CD4-positive, alpha-beta T cell (primary cell): ENCODE data around the gene CFAP61. TPM values are rescaled to one million over a fixed set of nuclear protein-coding genes. Genes with fewer than 3 reads are reported as not detected.

Source experiments
- ATAC-seq: fragments of 200-7000 bp; cut with Tn5 transposase; one replicate; pipeline ENCODE4 v1.10.0; 2022; ENCODE audit warnings: mild to moderate bottlenecking; ENCODE audit not compliant: poor library complexity
- CTCF ChIA-PET: fragments of 350-600 bp; sonication (Branson Sonifier 250); formaldehyde crosslinking; loops from one replicate; lab custom pipeline; 2021; ENCODE audit warnings: antibody characterized with exemption, inconsistent platforms; lab: Charles Lee
- POLR2A ChIA-PET: fragments of 350-600 bp; sonication (Branson Sonifier 250); formaldehyde crosslinking; loops from one replicate; lab custom pipeline; 2021; ENCODE audit warnings: antibody characterized with exemption, inconsistent platforms; lab: Charles Lee
- DNase-seq, 14 experiments: peaks; one replicate each; pipeline ENCODE4 v3.0.0-alpha.2; 2013 to 2020; ENCODE audit warnings: mixed read lengths in 2 of 14
- H3K27ac ChIP-seq, 2 donors: one replicate each; pipeline versions ENCODE4 v1.5.1 to v1.7.0; 2013; ENCODE audit warnings: low read length in 2 of 2, low read depth in 1 of 2, mild to moderate bottlenecking in 1 of 2
- H3K27me3 ChIP-seq, 2 experiments: 1 replicate in 1 of 2; 2 replicates in 1 of 2; pipeline versions ENCODE4 v1.6.1 to v1.7.0; 2013; ENCODE audit warnings: low read length in 2 of 2, control low read depth in 1 of 2, mild to moderate bottlenecking in 1 of 2, moderate library complexity in 1 of 2; ENCODE audit not compliant: insufficient read depth in 2 of 2, control insufficient read depth in 1 of 2
- H3K36me3 ChIP-seq: one replicate; pipeline ENCODE4 v1.6.1; 2013; ENCODE audit warnings: low read length, control low read depth; ENCODE audit not compliant: insufficient read depth
- H3K4me1 ChIP-seq: one replicate; pipeline ENCODE4 v1.6.1; 2013; ENCODE audit warnings: low read length, control low read depth; ENCODE audit not compliant: insufficient read depth
- H3K4me3 ChIP-seq: one replicate; pipeline ENCODE4 v1.5.1; 2013; ENCODE audit warnings: mild to moderate bottlenecking, low read length, moderate library complexity
- H3K9me3 ChIP-seq, 2 experiments: 1 replicate in 1 of 2; 2 replicates in 1 of 2; pipeline versions ENCODE4 v1.6.1 to v1.7.0; 2013; ENCODE audit warnings: low read length in 2 of 2, mild to moderate bottlenecking in 2 of 2, control low read depth in 1 of 2, moderate library complexity in 1 of 2; ENCODE audit not compliant: control insufficient read depth in 1 of 2, insufficient read depth in 1 of 2
- H3K27ac Mint-ChIP-seq: one replicate; pipeline ENCODE4 v1.8.0; 2020; ENCODE audit warnings: mixed read lengths
- H3K27me3 Mint-ChIP-seq: one replicate; pipeline ENCODE4 v1.8.0; 2021; ENCODE audit warnings: mixed read lengths
- H3K36me3 Mint-ChIP-seq: one replicate; pipeline ENCODE4 v1.8.0; 2021; ENCODE audit warnings: low read depth, mixed read lengths
- H3K4me1 Mint-ChIP-seq: one replicate; pipeline ENCODE4 v1.8.0; 2021; ENCODE audit warnings: low read depth, mixed read lengths
- H3K4me3 Mint-ChIP-seq: one replicate; pipeline ENCODE4 v1.8.0; 2020; ENCODE audit warnings: mild to moderate bottlenecking, mixed read lengths
- H3K9me3 Mint-ChIP-seq: one replicate; pipeline ENCODE4 v1.8.0; 2020; ENCODE audit warnings: mixed read lengths
- intact Hi-C, 2 experiments: fragments of 100-400 bp; cut with DNase I in 1 of 2; cut with micrococcal nuclease in 1 of 2; formaldehyde crosslinking; loops; one replicate each; pipeline versions ENCODE4 v1.15.1 to v1.9.0; 2023 to 2025; cut with DNase I, micrococcal nuclease
- total RNA-seq, 174 experiments: library from RNA in 2 of 174; stranded (reverse) in 2 of 174; gene quantifications; one replicate each; pipeline ENCODE4 v1.2.3 and lab custom pipeline; 2021 to 2026
- TF ChIP-seq, protein P1 (sequence below): fragments of 200-600 bp; IDR thresholded peaks from one replicate; pipeline ENCODE4 v1.8.0; 2022; ENCODE audit warnings: antibody characterized with exemption, mild to moderate bottlenecking

CFAP61 gene
- total RNA-seq, 2 experiments from 2014 or later = not detected

DNA sequence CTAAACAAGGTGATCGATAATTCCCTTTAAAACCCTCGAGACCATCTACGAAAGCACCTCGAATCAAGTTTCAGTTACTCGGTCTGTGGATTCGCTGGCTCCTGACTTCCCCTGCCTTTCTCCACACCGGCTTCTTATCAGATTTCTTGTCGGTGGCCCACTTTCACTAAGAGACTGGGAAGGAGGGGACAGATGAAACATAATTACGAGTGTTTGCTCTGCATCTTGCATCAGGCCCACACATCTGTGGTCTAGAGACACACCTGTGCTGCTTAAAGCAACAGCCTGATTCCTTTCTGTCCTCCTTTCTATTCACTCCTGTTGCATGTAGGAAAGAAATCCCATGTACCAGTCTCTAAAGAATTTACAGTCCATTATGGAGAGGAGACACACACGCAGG, 353.3 kb downstream of the CFAP61 start:
- peaks cover 10% of the 10 kb centered on the region for H3K36me3 ChIP-seq
- intact Hi-C loops = no loop called here
- DNase-seq = no peak
- no peak overlapping the region for H3K27ac ChIP-seq
- ATAC-seq = no peak
- Mint-ChIP-seq H3K9me3 (no peaks in the 10 kb centered on the region), H3K27ac (no peak overlapping the region), H3K27me3 (no peaks in the 10 kb centered on the region), H3K36me3 (peaks cover 34% of the 10 kb centered on the region), H3K4me3 (no peak overlapping the region), H3K4me1 (no peaks in the 10 kb centered on the region)
- H3K4me1 ChIP-seq = no peaks in the 10 kb centered on the region
- no peak overlapping the region for H3K4me3 ChIP-seq
- CTCF ChIA-PET = no interaction called here
- H3K27me3 ChIP-seq = no peaks in the 10 kb centered on the region
- H3K9me3 ChIP-seq = no peaks in the 10 kb centered on the region
- POLR2A ChIA-PET = no interaction called here
- TF ChIP-seq, protein P1, sequence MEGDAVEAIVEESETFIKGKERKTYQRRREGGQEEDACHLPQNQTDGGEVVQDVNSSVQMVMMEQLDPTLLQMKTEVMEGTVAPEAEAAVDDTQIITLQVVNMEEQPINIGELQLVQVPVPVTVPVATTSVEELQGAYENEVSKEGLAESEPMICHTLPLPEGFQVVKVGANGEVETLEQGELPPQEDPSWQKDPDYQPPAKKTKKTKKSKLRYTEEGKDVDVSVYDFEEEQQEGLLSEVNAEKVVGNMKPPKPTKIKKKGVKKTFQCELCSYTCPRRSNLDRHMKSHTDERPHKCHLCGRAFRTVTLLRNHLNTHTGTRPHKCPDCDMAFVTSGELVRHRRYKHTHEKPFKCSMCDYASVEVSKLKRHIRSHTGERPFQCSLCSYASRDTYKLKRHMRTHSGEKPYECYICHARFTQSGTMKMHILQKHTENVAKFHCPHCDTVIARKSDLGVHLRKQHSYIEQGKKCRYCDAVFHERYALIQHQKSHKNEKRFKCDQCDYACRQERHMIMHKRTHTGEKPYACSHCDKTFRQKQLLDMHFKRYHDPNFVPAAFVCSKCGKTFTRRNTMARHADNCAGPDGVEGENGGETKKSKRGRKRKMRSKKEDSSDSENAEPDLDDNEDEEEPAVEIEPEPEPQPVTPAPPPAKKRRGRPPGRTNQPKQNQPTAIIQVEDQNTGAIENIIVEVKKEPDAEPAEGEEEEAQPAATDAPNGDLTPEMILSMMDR = no peak

DNA sequence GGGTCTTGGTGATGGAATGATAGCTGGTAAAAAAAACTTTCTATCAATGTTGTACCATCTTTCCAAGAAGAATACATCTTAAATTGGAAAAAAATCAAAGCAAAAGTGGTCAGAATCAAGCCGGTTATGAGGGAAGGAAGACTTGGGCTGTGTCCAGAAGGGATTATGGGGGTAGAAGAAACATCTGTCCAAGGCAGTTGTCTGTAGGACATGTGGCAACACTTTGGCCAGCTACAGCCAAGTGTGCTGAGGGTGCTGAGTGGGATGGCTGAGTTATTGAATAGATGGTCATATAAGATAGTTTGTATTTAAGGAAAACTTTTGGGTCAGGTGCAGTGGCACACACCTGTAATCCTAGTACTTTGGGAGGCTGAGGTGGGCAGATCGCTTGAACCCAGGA, 354.0 kb downstream of the CFAP61 start:
- Mint-ChIP-seq H3K27me3 (no peaks in the 10 kb centered on the region), H3K4me3 (no peak overlapping the region), H3K9me3 (no peaks in the 10 kb centered on the region), H3K27ac (no peak overlapping the region), H3K4me1 (no peaks in the 10 kb centered on the region), H3K36me3 (peaks cover 37% of the 10 kb centered on the region)
- ATAC-seq = no peak
- DNase-seq = no peak
- peaks cover 12% of the 10 kb centered on the region for H3K36me3 ChIP-seq
- POLR2A ChIA-PET = no interaction called here
- CTCF ChIA-PET = no interaction called here
- H3K9me3 ChIP-seq = no peaks in the 10 kb centered on the region
- no peak overlapping the region for H3K27ac ChIP-seq
- H3K4me3 ChIP-seq = no peak overlapping the region
- intact Hi-C loops = no loop called here
- TF ChIP-seq, protein P1 = no peak
- H3K27me3 ChIP-seq = no peaks in the 10 kb centered on the region
- H3K4me1 ChIP-seq = no peaks in the 10 kb centered on the region

DNA sequence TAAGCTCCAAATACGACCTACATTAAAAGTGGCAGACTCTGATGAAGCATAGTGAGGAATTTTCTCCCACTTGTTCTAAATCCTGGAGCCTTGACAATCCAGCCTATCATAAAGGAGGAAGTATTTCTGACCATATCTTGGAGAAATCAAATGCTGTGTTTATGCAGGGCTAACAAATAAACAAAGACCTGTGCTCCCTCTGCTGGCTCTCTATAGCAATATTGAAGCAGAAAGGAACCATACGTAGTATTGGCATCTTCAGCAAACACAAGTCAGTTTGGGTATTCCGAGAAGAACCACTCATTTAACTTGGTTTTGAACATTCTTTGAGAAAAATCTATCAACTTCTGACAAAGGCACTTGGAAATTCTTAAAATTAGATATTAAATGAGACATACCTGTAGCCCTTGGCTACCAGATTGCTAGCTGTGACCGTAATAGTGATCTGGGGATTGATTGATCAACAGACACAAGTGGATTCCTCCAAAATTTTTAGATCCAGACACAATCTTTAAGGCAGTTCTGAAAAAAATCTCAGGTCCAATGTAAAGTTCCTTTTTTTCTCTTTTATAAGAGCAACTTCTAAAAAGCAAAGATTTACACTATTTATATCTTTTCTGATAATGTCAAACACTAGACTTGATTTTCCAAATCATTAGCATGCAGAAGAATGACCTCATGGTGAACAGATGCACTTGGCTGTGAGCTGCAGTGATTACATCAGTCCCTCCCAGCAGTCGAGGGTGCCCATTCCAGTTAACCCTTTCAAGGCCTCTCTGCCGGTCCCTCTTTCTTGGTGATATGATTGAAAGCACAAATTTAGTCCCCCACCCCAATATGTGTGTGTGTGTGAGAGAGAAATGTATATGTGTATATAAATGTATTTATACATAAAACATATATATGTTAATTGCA, 355.8 kb downstream of the CFAP61 start:
- ChIA-PET CTCF (interaction anchor here (0.8 kb wide), 1 partner anchor 16 kb away, joined by 3 read pairs; no protein-coding TSS in a partner anchor), POLR2A (no interaction called here)
- Mint-ChIP-seq H3K4me1 (no peaks in the 10 kb centered on the region), H3K27me3 (no peaks in the 10 kb centered on the region), H3K9me3 (no peaks in the 10 kb centered on the region), H3K4me3 (no peak overlapping the region), H3K27ac (no peak overlapping the region), H3K36me3 (peaks cover 41% of the 10 kb centered on the region)
- no peaks in the 10 kb centered on the region for H3K4me1 ChIP-seq
- peaks cover 7% of the 10 kb centered on the region for H3K36me3 ChIP-seq
- ATAC-seq = no peak
- no peaks in the 10 kb centered on the region for H3K27me3 ChIP-seq
- no peaks in the 10 kb centered on the region for H3K9me3 ChIP-seq
- no peak overlapping the region for H3K27ac ChIP-seq
- intact Hi-C loops = no loop called here
- no peak overlapping the region for H3K4me3 ChIP-seq
- no peak for DNase-seq
- TF ChIP-seq, protein P1 = no peak
